IPS DF 19.7 (cell line): ENCODE results near the gene RC3H2.

Experiments used
- DNase-seq: peaks from one replicate; pipeline ENCODE4 v3.0.0-alpha.2; 2013; ENCODE audit warnings: low read depth, low spot score

RC3H2 gene

GRCh38 chr9:122808141-122808540, 97.0 kb downstream of the RC3H2 start:
- DNase-seq: no peak

GRCh38 chr9:122807271-122807900, 97.8 kb downstream of the RC3H2 start:
- DNase-seq: no peak

- DNase-seq: no peak
These were observed 98.5 kb downstream of the RC3H2 start for GRCh38 chr9:122806661-122807060.

GRCh38 chr9:122800066-122801060, 104.8 kb downstream of the RC3H2 start, which contains the start of gene OR1K1:
Gene OR1K1, plus strand, starts transcription at chr9:122800123. Its CDS starts 0 bp downstream, at chr9:122800123.
- DNase-seq: no peak

GRCh38 chr9:122797316-122798063, 107.7 kb downstream of the RC3H2 start:
- no peak for DNase-seq
